NCI-H1694 treated with DMSO at 0.1 percent for 48 hours (cell line): ENCODE measurements around the gene SNX9.

Experiments
- DNase-seq: peaks from one replicate; lab custom pipeline; 2025; lab: John Stamatoyannopoulos, UW

SNX9 gene

GRCh38 chr6:157978021-157978783, 155.2 kb downstream of the SNX9 start:
- no peak for DNase-seq

DNA sequence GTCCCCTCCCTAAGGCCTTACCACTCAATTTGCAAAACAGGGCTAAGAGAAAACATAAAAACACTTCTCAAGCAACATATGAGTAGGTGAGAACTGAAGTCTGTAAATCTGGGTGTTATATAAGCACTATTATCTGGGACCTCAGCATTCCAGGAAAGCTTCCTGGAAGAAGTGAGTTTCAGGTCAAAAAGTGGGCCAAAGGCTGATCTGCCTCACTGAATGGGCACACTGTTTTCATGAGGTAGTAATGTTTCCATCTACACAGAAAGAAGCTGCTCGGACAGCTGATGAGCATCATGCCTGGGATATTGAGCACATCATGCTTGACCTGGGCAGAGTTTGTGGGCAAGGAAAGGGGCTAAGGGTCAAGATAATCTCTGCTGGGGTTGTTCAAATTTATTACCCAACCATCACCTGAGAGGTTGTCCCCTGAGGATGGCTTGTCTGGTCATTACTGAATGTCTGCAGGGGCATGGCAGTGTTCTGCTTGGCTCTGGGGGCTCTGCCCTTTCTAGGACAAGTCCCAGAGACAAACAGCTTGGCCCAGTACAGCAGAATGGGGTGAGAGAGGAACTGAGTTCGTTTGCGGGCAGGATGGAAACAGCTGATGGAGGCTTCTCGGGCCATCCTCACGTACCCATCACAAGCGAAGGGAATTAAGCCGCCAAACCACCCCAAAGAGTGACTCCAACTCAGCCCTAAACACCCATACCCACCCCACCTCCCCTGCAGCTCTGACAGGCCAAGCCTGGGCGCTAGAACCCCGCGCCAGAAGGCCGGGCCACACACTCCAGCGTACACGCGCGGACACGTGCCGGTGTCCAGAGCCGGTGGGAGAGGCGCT, 157.5 kb downstream of the SNX9 start:
- no peak for DNase-seq

DNA sequence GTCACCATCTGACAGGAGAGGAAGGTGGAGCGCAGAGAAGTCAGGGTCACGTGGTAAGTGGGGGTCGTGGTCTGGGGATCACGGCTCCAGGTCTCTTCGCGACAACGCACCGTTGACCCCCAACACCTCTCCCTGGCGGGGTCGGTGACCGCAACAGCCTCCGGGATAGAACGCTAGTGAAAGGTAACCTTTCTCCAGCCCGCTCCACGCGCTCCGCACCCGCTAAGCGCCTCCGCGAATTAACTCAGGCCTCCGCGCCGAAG, 158.0 kb downstream of the SNX9 start:
- no peak for DNase-seq

DNA sequence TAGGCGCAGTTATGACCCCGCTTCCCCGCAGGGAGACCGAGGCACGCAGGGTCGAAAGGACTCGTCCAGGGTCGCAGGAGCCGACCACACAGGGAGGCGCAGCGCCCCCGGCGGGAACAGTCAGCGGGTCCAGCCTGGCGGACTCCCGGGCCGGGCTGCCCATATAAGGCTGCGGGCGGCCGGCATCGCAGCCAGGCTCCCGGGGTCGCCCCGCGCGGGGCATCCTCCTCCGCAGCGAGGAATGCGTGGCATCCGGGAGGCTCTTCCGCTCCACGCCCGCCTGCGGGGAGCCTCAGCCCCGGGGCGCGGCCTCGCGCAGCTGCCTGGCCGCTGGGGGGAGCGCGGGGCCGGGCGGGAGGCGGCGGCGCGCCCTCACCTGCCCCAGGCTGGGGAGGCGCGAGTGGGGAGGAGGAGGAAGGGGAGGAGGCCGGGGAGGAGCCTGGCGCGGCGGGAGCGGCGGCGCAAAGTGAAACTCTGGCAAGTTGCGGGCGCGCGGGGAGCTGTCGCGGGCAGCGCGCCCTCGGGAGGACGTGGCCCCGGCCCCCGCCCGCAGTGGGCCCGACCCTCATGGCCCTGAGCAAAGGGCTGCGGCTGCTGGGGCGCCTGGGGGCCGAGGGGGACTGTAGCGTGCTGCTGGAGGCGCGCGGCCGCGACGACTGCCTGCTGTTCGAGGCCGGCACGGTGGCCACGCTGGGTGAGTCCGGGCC, 158.5 kb downstream of the SNX9 start, which contains the start of gene SYNJ2:
SYNJ2 (plus strand) TSS at position 469 of the 707 bp plus-strand sequence; CDS start at position 568, 99 bp downstream.
- DNase-seq = no peak

- no peak for DNase-seq
Observed at GRCh38 chr6:157982102-157982562, 159.1 kb downstream of the SNX9 start.

- DNase-seq = no peak
Observed at GRCh38 chr6:157982563-157983405, 159.7 kb downstream of the SNX9 start.

DNA sequence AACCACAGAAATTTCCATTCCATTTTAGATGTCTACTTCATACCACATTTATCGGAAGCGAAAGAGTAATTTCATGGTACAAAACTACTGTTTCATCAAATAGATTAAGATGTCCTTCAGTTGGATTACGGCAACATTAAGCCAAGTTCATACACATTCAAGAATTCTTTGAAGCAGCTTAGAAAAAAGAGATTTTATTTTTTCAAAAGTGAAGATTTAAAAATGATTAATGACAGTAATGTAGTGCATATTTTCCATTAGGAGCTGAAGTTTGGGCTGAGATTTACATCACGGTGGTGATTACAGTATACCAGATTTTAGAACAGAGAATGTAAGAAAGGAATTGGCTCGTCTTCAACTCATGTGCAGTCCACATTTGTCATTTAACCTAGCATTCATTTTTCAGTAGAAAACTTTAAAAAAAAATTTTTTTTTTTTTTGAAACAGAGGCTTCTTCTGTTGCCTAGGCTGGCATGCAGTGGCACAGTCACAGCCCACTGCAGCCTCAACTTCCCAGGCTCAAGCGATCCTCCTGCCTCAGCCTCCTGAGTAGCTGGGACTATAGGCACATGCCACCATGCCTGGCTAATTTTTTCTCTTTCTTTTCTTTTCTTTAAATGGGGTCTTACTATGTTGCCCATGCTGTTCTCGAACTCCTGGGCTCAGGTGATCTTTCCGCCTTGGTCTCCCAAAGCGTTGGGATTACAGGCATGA, 160.5 kb downstream of the SNX9 start:
- no peak for DNase-seq

DNA sequence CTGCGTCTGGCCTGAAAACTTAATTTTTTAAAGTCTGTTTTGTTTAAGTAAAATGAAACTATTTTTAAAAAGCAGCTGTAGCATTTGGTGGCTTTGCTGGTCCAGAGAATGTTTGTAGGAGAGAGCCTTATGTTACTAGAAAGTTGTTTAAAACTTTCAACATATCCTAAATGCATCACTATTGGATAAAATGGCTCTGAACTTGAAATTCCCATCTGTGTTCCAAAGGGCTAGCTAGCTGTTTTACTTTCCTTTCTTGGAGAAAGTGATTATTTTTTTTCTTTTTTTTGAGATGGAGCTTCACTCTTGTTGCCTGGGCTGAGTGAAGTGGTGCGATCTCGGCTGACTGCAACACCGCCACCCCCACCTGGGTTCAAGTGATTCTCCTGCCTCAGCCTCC, 161.1 kb downstream of the SNX9 start:
- DNase-seq = no peak

- no peak for DNase-seq
Observed at GRCh38 chr6:157984686-157985225, 161.7 kb downstream of the SNX9 start.

DNA sequence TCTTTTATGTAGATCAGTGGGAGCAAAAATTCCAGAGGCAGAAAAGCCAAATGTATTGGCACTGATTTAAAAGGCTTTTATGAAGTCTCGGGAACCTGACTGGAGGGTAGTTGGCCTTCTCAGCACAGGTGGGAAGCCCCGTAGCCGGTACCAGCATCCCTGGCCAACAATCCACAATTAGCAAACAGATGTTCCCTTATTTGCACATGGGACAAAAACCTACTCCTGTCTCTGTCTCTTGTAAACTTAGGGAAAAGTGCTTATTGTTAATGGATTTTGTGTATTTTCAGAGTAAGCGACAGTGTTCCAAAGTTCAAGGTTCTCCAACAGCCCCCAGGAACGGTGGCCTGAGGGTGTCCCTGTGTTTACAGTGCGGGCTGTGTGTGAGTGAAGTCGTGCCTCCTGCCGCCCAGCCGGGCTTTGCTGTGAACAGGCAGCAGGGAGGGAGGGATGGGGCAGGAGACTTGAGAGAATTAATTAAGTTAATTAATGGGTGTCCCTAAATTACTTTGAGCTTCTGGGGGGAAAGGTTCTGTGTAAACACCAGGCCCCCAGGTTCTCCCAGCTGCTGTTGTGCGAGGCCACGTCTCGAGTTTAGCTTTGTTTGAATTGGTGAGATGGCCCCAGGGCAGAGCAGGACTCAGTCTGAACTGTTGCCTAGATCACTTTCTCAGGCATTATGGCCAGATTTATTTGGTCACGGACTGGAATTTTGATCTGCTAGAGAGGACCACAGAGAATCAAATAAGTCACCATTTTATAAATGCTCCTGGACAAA, 162.5 kb downstream of the SNX9 start:
- DNase-seq = peak; percentile 14

DNA sequence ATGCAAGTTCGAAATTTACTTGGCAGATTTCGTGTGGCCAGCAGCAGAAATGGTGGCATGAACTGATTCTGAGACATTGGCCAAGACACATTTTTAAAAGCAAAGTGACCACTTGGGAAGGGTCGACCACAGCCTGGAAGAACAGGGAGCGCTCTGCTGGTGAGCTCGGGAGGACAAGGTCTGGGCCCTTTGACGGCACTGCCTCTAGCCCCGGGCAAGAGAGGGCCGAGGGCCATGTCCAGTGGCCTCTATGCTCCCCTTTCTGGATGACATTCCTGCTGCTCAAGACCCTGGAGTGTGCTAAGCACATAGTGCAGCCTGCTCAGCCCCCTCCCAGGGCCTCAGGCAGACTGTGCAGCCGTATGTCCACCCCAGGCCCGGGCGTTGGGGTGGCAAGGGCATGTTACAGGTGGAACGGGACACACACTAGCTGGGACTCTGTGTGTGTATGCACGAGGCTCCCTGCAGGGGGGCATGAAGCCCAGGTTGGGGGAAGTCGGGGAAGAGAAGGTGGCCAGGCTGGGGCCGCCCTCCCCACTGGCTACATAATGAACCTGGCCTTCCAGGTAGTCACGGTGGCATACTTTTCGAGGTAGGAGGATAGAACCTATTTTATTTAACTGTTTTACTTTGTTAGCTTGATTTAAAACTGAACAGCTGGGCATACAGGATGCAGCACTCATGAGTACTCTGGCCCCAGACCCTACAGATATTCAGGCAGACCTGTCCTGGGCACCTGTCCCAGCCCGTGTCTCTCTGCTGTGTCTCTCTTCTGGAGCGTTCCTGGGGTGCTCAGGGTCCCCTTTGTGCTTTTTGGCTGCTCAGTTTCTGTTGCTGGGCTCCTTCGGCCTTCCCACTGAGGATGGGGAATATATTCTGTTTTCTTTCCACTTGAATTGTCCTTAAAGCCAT, 165.0 kb downstream of the SNX9 start:
- DNase-seq = no peak

DNA sequence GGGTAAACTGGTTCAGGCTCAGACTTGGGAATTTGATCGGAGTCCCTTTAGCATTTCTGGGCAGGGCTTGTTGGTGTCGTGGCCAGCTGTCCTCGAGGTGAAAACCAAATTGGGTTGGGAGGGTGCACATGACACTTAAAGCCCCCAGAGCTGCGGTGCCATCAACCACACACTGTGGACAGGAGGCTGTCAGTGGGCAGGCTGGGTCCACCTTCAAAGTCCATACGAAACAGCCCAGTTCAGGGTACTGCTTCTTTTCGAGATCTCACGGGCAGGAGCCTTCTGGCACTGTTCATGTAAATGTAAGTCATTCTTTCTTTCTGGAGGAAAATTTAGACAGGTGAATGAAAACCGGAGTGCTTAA, 165.6 kb downstream of the SNX9 start:
- DNase-seq = no peak

- peak; percentile 39 for DNase-seq
Observed at GRCh38 chr6:157989541-157990289, 166.7 kb downstream of the SNX9 start.

DNA sequence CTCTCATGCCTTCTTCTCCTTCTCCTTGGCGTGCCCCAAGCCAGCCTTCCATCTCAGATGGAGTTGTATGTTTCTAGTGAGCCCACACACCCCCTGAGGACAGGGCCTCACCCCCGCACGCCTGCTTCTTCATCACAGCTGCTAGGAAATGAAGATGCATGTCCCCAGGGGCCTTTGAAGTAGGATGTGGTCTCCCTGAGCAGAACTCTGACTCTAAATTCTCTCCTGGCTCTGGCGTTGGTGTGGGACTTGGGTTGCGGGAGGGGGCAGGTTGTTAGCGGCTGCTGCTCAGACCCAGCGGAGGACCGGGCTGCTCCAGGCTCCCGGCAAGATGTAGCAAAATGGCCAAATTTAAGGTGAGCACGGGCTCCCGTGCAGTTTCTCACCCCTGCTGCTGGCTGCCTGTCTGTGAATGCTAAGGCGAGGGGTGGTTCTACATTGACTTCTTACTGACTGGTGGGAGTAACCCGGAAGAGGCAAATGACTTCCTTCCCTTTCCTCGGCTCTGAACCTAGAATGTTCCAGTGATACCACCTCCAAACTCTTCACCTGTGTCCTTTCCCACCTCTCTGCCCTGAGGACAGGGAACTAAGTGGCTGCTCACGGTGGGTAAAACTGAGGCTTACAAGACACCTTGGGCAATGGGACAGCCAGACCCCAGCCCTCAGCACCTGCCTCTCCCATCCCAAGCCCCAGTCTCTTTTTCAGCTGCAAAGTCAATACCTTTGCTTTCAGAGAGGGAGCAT, 167.4 kb downstream of the SNX9 start:
- no peak for DNase-seq

DNA sequence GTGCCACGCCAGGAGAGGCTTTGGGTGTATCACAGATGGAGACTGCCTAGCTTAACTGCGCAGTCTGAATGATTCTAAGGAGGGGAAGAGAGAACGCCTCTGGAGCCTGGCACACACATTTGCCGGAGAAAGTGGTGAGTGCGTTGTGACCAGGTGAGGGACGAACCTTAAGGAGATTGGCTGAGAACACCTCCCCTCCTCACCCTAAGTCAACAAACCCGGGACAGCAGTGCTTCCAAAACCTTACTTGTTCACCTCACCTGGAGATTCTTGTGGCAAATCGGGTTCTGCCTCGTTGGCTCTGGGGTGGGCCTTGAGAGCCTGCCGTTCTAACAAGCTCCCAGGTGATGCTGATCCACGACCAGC, 168.0 kb downstream of the SNX9 start:
- no peak for DNase-seq

DNA sequence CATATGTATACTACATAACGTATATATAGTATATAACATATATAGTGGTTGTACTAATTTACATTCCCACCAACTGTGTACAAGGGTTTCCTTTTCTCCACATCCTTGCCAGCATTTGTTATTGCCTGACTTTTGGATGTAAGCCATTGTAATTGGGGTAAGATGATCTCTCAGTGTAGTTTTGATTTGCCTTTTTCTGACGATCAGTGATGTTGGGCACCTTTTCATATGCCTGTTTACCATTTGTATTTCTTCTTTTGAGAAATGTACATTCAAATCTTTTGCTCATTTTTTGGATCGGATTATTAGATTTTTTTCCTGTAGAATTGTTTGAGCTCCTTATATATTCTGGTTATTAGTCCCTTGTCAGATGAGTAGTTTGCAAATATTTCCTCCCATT, 170.0 kb downstream of the SNX9 start:
- no peak for DNase-seq

DNA sequence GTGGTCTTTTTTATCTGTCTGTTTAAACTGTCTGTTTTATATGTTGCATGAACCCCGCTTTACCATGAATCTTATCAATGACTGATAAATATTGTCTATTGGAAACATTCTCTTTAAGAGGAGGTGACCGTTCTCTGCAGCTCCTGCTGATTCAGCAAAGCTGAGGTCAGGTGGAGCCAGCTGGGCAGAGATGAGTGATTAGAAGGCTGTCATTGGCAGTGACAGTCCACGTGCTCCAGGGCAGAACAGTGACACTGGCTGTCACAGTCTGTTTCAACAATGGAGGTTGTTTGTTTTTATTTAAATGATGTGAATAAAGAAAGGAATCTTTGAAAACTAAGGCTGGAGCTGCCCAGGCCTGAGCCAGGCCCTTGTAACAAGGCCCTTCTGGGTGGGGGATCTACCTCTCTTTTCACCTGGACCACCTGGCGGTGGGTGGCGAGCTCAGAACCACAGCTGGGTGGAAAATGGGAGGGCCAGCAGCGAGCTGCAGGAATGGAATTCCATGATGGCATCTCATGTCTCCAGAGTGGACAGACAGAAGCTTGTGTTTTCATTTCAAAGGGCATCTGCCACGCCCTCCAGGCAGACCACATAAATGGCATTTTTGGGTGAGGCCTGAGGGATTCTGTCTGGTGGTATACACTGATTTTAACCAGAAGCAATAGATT, 171.2 kb downstream of the SNX9 start:
- DNase-seq = no peak
